Stimulated activated CD4-positive, alpha-beta T cell treated with anti-CD3 and anti-CD28 coated beads, Interleukin-4, amount 100 ng/mL, for 1 hour (primary cell): Measurements from ENCODE around the gene TEX2.

Experiments used
- DNase-seq: peaks from one replicate; pipeline ENCODE4 v3.0.0-alpha.2; 2020

Gene TEX2

GRCh38 chr17:64110379-64111152 lies 152.5 kb downstream of the TEX2 start:
- DNase-seq: no peak

GRCh38 chr17:64109400-64109799 lies 153.7 kb downstream of the TEX2 start:
- no peak for DNase-seq

GRCh38 chr17:64107500-64108236 lies 155.4 kb downstream of the TEX2 start:
- DNase-seq: no peak

GRCh38 chr17:64106918-64107317 lies 156.1 kb downstream of the TEX2 start:
- no peak for DNase-seq

- DNase-seq: no peak
Measured at GRCh38 chr17:64103391-64104364, 159.4 kb downstream of the TEX2 start.

- DNase-seq: no peak
Measured at GRCh38 chr17:64102627-64103390, 160.3 kb downstream of the TEX2 start.

GRCh38 chr17:64099543-64099942 lies 163.5 kb downstream of the TEX2 start:
- no peak for DNase-seq
